Psoas muscle (tissue), 8 donors: Measurements from ENCODE around the gene TIGAR. TPM values are rescaled to one million over a fixed set of nuclear protein-coding genes. Genes with fewer than 3 reads are reported as not detected.

Experiments used
- ATAC-seq, 4 donors: fragments of 200-7000 bp; cut with Tn5 transposase; one replicate each; pipeline ENCODE4 v1.9.1; 2020; ENCODE audit warnings: moderate library complexity in 3 of 4, mild to moderate bottlenecking in 2 of 4
- DNase-seq, 2 donors: peaks; one replicate each; pipeline ENCODE4 v3.0.0-alpha.2; 2020
- H3K27ac ChIP-seq: fragments of 200-600 bp; one replicate; pipeline ENCODE4 v1.8.0; 2022
- H3K27me3 ChIP-seq, 3 donors: fragments of 200-600 bp in 1 of 3; one replicate each; pipeline versions ENCODE4 v1.6.1 to v1.8.0; 2013 to 2022; ENCODE audit warnings: low read length in 2 of 3, mild to moderate bottlenecking in 2 of 3, moderate library complexity in 1 of 3; ENCODE audit not compliant: insufficient read depth in 3 of 3
- H3K36me3 ChIP-seq, 2 donors: fragments of 200-600 bp in 1 of 2; one replicate each; pipeline versions ENCODE4 v1.6.1 to v1.8.0; 2013 to 2022; ENCODE audit warnings: low read depth in 1 of 2, mild to moderate bottlenecking in 1 of 2, moderate library complexity in 1 of 2; ENCODE audit not compliant: insufficient read depth in 1 of 2
- H3K4me1 ChIP-seq: fragments of 200-600 bp; one replicate; pipeline ENCODE4 v1.8.0; 2022
- H3K4me3 ChIP-seq: fragments of 200-600 bp; one replicate; pipeline ENCODE4 v1.8.0; 2022; ENCODE audit warnings: mild to moderate bottlenecking
- H3K9me3 ChIP-seq: fragments of 200-600 bp; one replicate; pipeline ENCODE4 v1.8.0; 2022
- CTCF ChIP-seq: fragments of 200-600 bp; IDR thresholded peaks from one replicate; pipeline ENCODE4 v1.8.0; 2022; ENCODE audit warnings: antibody characterized with exemption
- WGBS, 3 donors: extraction: QIAGEN DNeasy Blood & Tissue Kit; methylation state at CpG; one replicate each; pipeline versions ENCODE4 v1.1.6 to v1.1.7; 2013; 5-methylcytosine and 5-hydroxymethylcytosine counted together
- intact Hi-C, 2 donors: fragments of 100-400 bp; cut with DNase I; formaldehyde crosslinking; loops; one replicate each; pipeline versions ENCODE4 v1.11.0 to v1.14.2; 2022
- polyA plus RNA-seq, 3 donors: library from polyadenylated mRNA; stranded (reverse); fragments of 200-250 nt; gene quantifications; one replicate each; pipeline ENCODE4 v1.2.3, GENCODE V29; 2013
- total RNA-seq, 4 donors: library from RNA; stranded (reverse); fragmentation: NEBNext Ultra II Directional in 2 of 4; extraction: Animal tissue kit (Norgen Biotek cat#: 25700) in 2 of 4; gene quantifications; one replicate each; pipeline versions ENCODE4 v1.2.1 to v1.2.4, GENCODE V29; 2021 to 2023
- donor health status: healthy with polysubstance abuse.
- donor health status: DM: no; HTN: no; CAD: no; lungs with moderate emphysema.
- donor health status: Bipolar disorder and iron deficiency.
- donor health status: healthy.
- donor health status: DM: yes; HTN: yes; CAD: no.
- donor health status: DM: no; HTN: no; CAD: no.
- donor health status: DM: no; HTN: no; CAD: no.
- donor health status: DM: yes; HTN: yes; CAD: no.

Gene TIGAR
- total and polyA plus RNA-seq, 7 donors, result 6.3 to 20.0 (median 11.8) TPM

- H3K4me3 ChIP-seq, result no peak overlapping the region
- H3K4me1 ChIP-seq, result no peaks in the 10 kb centered on the region
- H3K9me3 ChIP-seq, result no peaks in the 10 kb centered on the region
- ATAC-seq (no peak), DNase-seq (no peak)
- intact Hi-C loops, result no loop called here
- 84 to 93% (median 92%) methylated on average over 2 of the region's 2 CpGs for WGBS, 3 donors
- H3K27ac ChIP-seq, result no peak overlapping the region
- no peaks in the 10 kb centered on the region for H3K36me3 ChIP-seq
- no peaks in the 10 kb centered on the region for H3K27me3 ChIP-seq
- TF ChIP-seq CTCF, result no peak
Measured at GRCh38 chr12:4366090-4366489, 45.1 kb downstream of the TIGAR start.

GRCh38 chr12:4369548-4369947, 48.5 kb downstream of the TIGAR start:
- DNase-seq (no peak), ATAC-seq (no peak)
- no peaks in the 10 kb centered on the region for H3K9me3 ChIP-seq
- intact Hi-C loops, result no loop called here
- TF ChIP-seq CTCF, result no peak
- H3K27me3 ChIP-seq, result no peaks in the 10 kb centered on the region
- WGBS, 3 donors, result 87 to 91% (median 89%) methylated on average over 4 of the region's 4 CpGs
- no peak overlapping the region for H3K4me3 ChIP-seq
- H3K4me1 ChIP-seq, result no peaks in the 10 kb centered on the region
- no peak overlapping the region for H3K27ac ChIP-seq
- H3K36me3 ChIP-seq, result no peaks in the 10 kb centered on the region

GRCh38 chr12:4370265-4370664, 49.3 kb downstream of the TIGAR start:
- whole genome bisulfite sequencing, 3 donors, result 92 to 94% (median 94%) methylated on average over 31 of the region's 31 CpGs

GRCh38 chr12:4372653-4373052, 51.6 kb downstream of the TIGAR start:
- 88 to 90% (median 89%) methylated on average over 2 of the region's 2 CpGs for WGBS, 3 donors
- Histone ChIP-seq H3K27me3 (no peaks in the 10 kb centered on the region), H3K4me1 (no peaks in the 10 kb centered on the region), H3K9me3 (no peaks in the 10 kb centered on the region), H3K36me3 (no peaks in the 10 kb centered on the region), H3K4me3 (no peak overlapping the region), H3K27ac (no peak overlapping the region)
- no peak for TF ChIP-seq CTCF
- intact Hi-C loops, result no loop called here
- ATAC-seq, result no peak
- DNase-seq, result no peak

More at GRCh38 chr12:4370265-4370664, 49.3 kb downstream of the TIGAR start:
- no peak for ATAC-seq
- Histone ChIP-seq H3K4me3 (no peak overlapping the region), H3K9me3 (no peaks in the 10 kb centered on the region), H3K27me3 (no peaks in the 10 kb centered on the region), H3K4me1 (no peaks in the 10 kb centered on the region), H3K36me3 (no peaks in the 10 kb centered on the region), H3K27ac (no peak overlapping the region)
- intact Hi-C loops, result no loop called here
- TF ChIP-seq CTCF, result no peak
- DNase-seq, result no peak

GRCh38 chr12:4375449-4375848, 54.4 kb downstream of the TIGAR start:
- ATAC-seq (no peak), DNase-seq (no peak)
- H3K9me3 ChIP-seq, result no peaks in the 10 kb centered on the region
- intact Hi-C loops, result no loop called here
- H3K4me1 ChIP-seq, result no peaks in the 10 kb centered on the region
- TF ChIP-seq CTCF, result no peak
- WGBS, 3 donors, result 71 to 79% (median 77%) methylated on average over 6 of the region's 6 CpGs
- no peak overlapping the region for H3K27ac ChIP-seq
- no peaks in the 10 kb centered on the region for H3K27me3 ChIP-seq
- H3K4me3 ChIP-seq, result no peak overlapping the region
- H3K36me3 ChIP-seq, result no peaks in the 10 kb centered on the region
